HG03354 (cell line): ENCODE measurements around the gene CTIF.

Source experiments
- ATAC-seq: cut with Tn5 transposase; IDR thresholded peaks from one replicate; pipeline ENCODE4 v1.9.1; 2021; ENCODE audit warnings: mild to moderate bottlenecking; ENCODE audit not compliant: unreplicated experiment, poor library complexity, severe bottlenecking

The CTIF gene

DNA sequence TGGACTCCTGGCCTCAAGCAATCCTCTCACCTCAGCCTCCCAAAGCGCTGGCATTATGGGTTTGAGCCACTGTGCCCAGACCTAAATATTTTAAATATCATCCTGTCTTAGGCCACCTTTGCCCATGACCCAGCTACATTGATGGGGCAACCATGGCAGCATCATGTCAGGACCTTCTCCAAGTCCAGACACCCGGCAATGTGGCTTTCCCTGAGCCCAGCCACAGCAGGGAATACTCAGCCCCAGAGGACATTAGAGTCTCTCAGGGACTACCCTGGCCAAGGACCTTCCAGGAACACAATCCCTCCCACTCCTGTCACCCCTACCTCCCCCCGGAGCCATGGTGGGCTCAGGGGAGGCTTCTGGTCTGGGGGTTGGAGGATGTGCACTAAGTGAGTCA, 339.1 kb downstream of the CTIF start:
- no peak for ATAC-seq

DNA sequence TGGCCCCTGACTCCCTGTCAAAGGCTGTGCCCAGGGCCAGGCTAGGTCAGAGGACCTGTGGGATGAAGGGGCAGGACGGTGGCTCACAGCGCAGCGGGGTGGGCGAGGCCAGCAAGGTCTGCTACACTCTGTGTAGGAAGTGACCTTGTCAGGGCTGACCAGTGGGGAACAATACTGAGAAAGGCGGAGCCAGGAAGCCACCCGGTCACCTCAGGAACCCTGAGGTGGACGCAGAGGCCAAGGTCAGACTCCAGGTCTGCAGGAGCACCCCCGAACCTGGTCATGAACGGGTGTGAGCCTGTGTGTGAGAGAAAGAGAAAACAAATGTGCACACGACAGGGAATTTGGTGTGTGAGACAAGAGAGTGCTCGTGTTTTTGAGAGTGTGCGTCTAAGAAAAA, 339.6 kb downstream of the CTIF start:
- ATAC-seq: no peak

GRCh38 chr18:48879008-48879431, 340.2 kb downstream of the CTIF start:
- ATAC-seq: no peak

GRCh38 chr18:48880931-48881330, 342.1 kb downstream of the CTIF start:
- ATAC-seq: no peak

DNA sequence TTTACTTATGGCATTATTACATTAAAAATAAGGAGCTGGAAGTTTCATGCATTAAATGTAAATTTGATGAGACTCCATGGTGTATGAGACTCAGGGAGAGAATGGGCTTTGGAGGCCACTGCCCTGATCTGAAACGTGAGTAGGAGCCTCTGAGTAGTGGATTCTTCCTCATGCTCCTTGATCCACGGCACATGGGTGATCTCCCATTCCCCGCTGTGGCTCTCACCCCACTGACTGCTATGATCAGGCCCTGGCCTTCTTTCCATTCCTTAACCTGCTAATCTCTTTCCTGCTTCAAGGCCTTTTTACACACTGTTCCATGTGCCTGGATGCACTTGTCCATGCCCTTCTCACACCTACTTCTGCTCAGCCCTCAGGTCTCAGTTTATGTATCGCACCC, 343.5 kb downstream of the CTIF start:
- ATAC-seq: no peak

DNA sequence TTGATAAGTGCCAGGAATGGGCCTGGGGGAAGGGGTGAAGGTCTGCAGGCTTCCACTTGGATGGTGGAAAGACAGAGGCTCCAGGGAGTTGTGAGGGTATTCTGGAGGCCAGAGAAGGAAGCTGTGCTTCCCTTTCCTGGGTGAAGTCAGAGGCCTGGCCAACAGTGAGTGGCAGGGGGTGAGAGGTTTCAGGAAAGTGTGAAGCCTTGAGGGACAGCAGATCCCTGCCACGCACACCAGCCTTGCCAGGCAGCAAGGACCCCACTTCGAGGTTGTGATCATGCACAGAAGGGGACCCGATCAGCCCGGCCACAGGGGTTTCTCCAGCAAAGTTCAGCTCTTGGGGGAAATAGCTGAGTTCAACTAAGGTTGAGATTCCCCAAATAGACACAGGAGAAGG, 345.5 kb downstream of the CTIF start:
- ATAC-seq: no peak

- ATAC-seq: no peak
Observed at GRCh38 chr18:48884771-48885170, 345.9 kb downstream of the CTIF start.

DNA sequence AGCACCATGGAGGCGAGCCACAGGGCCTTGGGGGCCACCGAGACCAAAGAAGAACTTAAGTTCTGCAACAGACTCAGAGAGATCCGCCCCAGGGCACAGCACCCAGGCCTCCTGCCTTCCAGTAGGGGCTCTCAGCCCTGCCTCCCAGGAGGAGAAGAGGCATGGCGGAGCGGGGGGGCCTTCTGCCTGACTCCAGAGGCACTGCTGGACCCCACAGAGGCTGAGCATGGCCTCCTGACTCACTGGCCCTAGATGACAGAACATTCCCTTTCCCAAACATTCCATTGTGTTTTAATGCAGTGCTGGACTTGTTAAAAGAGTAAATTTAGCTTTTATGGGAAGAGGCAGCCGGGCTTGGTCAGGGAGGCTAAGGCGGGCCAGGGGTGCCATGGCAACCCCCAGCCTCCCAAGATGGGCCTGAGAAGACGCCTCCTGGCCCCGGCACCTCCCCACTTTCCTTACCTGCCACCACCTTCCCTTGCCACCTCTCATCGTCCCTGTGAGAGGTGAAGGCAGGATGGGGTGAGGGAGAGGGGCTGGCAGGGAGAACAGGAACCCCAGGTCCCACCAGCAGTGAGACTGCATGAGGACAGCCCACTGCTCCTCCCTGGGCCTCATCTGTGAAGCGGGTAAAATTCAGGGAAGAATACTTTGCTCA, 346.6 kb downstream of the CTIF start:
- no peak for ATAC-seq

DNA sequence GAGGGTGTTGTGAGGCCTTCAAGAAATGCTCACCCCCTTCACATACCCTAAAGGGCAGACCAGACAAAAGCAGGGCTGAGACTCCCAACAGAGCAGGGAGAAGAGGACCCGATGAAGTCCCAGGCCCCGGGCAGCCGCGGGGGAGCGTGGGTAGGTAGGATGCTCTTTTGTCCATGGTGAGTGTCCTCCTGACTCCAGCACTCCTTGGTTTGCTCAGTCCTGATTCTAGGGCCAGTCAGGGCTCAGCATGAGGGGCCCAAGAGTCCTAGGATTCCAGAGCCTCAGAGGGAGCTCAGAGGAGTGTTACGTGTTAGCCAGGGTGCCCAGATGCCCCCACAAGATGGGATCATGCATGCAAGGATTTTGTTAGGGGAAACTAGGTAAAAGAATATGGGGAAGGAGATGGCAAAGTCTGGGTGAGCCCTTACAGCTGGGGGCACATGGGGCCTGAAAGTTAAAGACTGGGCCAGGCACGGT, 347.1 kb downstream of the CTIF start:
- no peak for ATAC-seq

DNA sequence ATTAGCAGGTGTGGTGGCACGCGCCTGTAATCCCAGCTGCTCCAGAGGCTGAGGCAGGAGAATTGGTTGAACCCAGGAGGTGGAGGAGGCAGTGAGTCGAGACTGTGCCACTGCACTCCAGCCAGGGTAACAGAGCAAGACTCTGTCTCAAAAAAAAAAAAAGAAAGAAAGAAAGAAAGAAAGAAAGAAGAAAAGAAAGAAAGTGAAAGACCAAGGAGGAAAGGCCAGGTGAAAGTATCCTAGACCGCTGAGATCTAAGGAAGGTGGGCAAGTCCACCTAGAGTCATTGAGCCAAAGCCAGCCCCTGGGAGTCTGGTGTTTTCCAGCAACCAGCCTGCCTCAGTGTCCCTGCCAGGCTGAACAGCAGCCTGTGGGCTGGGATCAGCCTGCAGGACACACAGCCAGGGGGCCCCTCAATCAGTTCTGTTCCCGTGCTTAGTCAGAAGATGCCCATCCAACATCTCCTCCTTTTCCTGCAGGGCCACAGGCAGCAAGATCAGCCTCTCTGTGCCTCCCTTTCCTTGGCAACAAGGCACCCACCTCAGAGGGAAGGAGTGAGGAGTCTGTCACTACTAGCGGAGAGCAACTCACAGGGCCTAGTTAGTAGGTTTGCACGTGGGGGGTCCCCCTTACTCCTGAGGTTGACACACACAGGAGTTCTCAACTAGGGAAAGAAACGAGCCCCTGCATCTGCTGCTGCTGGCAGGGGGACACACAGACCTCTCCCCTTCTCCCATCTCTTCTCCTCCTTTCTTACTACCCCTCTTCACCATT, 347.9 kb downstream of the CTIF start:
- ATAC-seq: no peak

GRCh38 chr18:48887294-48887904, 348.6 kb downstream of the CTIF start:
- no peak for ATAC-seq

GRCh38 chr18:48887905-48888772, 349.3 kb downstream of the CTIF start:
- no peak for ATAC-seq

DNA sequence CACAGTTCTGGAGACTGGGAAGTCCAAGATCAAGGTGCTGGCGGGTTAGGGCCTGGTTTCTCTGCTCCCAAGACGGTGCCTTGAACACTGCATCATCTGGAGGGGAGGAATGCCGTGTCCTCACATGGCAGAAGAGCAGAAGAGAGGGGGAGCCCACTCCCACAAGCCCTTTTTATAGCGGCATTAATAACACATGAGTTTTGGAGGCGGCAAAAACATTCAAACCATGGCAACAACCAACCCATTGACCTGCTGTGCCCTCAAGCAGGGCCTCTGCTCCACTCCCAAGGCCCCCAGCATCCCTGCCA, 349.9 kb downstream of the CTIF start:
- ATAC-seq: no peak

GRCh38 chr18:48889115-48889941, 350.5 kb downstream of the CTIF start:
- ATAC-seq: no peak

DNA sequence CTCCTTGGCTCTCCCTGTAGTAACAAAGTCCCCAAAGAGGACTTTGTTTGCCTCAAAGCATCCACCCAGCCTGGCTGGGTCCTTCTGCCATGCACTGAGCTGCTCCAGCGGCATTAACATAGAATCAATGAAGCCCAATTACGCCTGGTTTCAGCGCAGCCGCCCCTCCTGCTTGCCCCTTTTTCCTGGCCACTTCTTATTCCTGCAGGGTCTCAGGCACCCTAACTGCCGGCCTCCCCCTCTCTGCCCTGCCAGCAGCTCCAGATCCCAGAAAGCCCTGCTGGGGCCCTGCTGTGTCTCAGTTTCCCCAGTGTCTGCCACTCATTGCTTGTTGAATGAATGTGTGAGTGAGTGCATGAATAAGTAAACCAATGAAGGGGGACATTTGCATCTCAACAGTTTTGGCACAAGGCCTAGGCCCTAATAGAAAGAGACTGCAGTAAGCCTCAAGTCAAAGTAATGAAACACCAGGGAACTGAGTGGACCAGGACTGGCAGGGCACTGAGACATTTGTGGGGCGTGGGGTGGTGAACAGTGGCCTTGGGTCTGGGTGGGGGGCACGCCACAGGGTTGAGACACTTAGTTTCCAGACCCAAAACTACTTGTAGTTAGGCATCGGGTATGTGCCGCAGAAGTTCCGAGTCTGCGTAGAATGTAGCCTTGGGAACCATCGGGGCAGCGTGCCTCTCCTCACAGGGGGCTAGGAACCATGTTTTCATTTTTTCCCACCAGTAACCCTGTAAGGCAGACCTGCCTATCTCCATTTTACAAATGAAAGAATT, 351.3 kb downstream of the CTIF start:
- no peak for ATAC-seq

DNA sequence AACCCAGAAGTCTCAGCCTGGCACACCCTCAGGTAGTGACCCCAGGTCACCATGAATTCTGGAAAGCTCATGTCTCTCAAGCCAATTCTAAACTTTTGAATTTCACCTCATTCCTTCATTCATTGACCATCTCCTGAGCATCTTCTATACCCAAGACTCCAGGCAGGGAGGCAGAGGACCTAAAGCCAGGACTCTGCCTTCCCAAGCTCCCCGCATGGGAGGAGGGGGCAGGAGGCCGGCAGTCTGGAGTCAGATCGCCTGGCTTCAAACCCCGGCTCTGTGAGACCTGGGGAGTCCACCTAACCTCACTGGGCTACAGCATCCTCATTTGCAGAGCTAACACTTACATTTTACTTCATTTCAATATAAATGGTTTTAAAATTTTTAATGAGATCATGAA, 352.9 kb downstream of the CTIF start:
- ATAC-seq: no peak

DNA sequence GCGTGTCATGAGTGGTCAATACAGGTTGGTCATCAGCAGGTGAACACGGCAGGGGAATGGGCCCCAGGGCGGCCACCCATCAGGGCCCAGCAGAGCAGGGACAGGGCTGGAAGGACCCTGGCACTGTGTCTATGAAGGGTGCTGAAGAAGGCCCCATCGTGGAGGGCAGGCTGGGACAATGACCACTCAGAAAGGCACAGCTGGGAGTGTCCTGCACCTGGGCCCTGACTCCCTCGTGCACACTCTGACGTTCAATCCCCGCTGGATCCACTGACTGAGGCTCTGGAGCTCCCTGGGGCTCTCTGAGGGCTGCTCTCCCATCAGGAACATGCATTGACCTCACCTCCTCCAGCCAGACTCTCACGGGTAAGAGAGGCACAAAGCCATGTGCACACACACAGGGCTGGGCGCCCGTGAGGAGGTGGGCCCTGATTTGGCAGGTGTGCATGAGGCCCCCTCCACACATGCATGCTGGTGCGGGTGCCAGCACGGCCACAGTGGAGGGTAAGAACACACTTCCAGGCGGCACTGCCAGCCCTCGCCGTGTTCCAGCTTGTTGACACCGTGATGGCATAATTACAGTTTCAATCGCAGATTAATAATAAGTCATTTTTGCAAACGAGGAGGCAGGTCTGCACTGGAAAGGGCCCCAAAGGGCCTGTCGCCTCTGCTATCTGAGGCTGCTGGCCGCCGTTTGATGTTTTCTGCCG, 353.5 kb downstream of the CTIF start:
- no peak for ATAC-seq

DNA sequence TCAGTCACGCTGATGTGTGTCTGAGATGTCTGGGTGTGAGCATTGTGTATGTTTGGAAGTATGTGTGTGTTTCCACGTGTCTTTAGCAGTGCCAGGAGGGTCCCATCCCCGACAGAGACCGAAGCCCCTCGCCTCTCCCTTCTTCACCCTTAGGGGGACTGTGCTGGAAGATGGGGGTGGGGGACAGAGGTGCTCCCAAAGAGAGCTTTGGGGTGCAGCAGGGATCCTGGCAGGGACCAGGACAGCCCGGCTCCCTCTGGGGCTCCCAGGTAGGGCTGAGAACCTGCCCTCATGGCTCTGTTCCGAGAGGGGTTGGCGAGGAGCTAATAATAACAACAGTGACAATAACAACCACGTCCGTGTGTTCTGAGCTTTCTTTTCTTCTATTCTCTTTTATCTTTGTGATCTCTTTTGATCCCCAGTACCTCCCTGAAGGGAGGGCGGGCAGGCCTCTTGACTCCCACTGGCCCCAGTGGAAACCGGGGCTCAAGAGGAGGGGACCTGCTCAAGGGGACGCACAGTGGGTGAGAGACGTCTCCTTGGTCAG, 354.3 kb downstream of the CTIF start:
- no peak for ATAC-seq
